Lung (tissue), 12 donors: ENCODE results near the gene GSG1L2. TPM values are rescaled to one million over a fixed set of nuclear protein-coding genes. Genes with fewer than 3 reads are reported as not detected.

Experiments
- ATAC-seq: fragments of 200-7000 bp; cut with Tn5 transposase; one replicate; pipeline ENCODE4 v1.9.1; 2020; ENCODE audit warnings: moderate number of reproducible peaks; ENCODE audit not compliant: insufficient read depth, low FRiP score
- DNase-seq, 3 donors: peaks; one replicate each; pipeline ENCODE4 v3.0.0-alpha.2; 2013 to 2017
- H3K27ac ChIP-seq, 2 donors: one replicate each; pipeline ENCODE4 v1.5.1; 2013; ENCODE audit warnings: mild to moderate bottlenecking in 2 of 2, moderate library complexity in 2 of 2, control low read depth in 1 of 2, inconsistent platforms in 1 of 2, low read depth in 1 of 2, low read length in 1 of 2
- H3K27me3 ChIP-seq, 3 donors: one replicate each; pipeline ENCODE4 v1.5.1; 2013; ENCODE audit warnings: low read length in 2 of 3; ENCODE audit not compliant: control insufficient read depth in 3 of 3, insufficient read depth in 3 of 3
- H3K36me3 ChIP-seq, 4 donors: one replicate each; pipeline ENCODE4 v1.5.1; 2013; ENCODE audit warnings: low read length in 4 of 4, mild to moderate bottlenecking in 1 of 4, moderate library complexity in 1 of 4; ENCODE audit not compliant: control insufficient read depth in 4 of 4, insufficient read depth in 4 of 4
- H3K4me1 ChIP-seq, 5 donors: one replicate each; pipeline ENCODE4 v1.5.1; 2013; ENCODE audit warnings: low read length in 5 of 5, mild to moderate bottlenecking in 2 of 5, moderate library complexity in 1 of 5; ENCODE audit not compliant: control insufficient read depth in 5 of 5, insufficient read depth in 5 of 5
- H3K4me3 ChIP-seq: one replicate; pipeline ENCODE4 v1.5.1; 2013; ENCODE audit warnings: mild to moderate bottlenecking, control low read depth, moderate library complexity
- H3K9ac ChIP-seq, 2 donors: one replicate each; pipeline ENCODE4 v1.5.1; 2013; ENCODE audit warnings: low read length in 2 of 2, control low read depth in 1 of 2; ENCODE audit not compliant: insufficient read depth in 1 of 2
- H3K9me3 ChIP-seq, 4 donors: one replicate each; pipeline ENCODE4 v1.5.1; 2013; ENCODE audit warnings: low read length in 3 of 4, mild to moderate bottlenecking in 1 of 4, moderate library complexity in 1 of 4; ENCODE audit not compliant: control insufficient read depth in 4 of 4, insufficient read depth in 3 of 4
- CTCF ChIP-seq: IDR thresholded peaks from 2 replicates; pipeline ENCODE4 v1.5.1; 2012; ENCODE audit warnings: mild to moderate bottlenecking; ENCODE audit errors: control extremely low read depth, extremely low read depth
- WGBS, 2 donors: extraction: QIAGEN DNeasy Blood & Tissue Kit; methylation state at CpG; one replicate each; pipeline ENCODE4 v1.1.7; 2013; 5-methylcytosine and 5-hydroxymethylcytosine counted together
- polyA plus RNA-seq, 2 donors: library from polyadenylated mRNA; stranded (reverse); fragments of 200-250 nt; gene quantifications; one replicate each; pipeline ENCODE4 v1.2.1, GENCODE V29; 2013
- total RNA-seq, 2 donors: library from RNA; depleted of rRNA in 1 of 2; stranded (reverse); fragments of >200 nt in 1 of 2; gene quantifications; one replicate each; pipeline ENCODE4 v1.2.1, GENCODE V29; 2014 to 2021
- donor health status: control.
- donor health status: control.
- donor health status: Bipolar disorder and iron deficiency.
- donor health status: healthy.
- donor health status: DM: yes; HTN: yes; CAD: no.

Gene GSG1L2
- total and polyA plus RNA-seq, 4 donors, result not detected

- Histone ChIP-seq H3K36me3 (no peaks in the 10 kb centered on the region), H3K9me3 (peaks cover 0 to 4% (median 0%) of the 10 kb centered on the region in 4 donors), H3K27me3 (peaks cover 0 to 5% (median 0%) of the 10 kb centered on the region in 3 donors), H3K9ac (no peak overlapping the region), H3K4me1 (no peaks in the 10 kb centered on the region), H3K27ac (no peak overlapping the region), H3K4me3 (no peak overlapping the region)
- DNase-seq (peak; percentile 60 to 79 (median 63)), ATAC-seq (no peak)
- TF ChIP-seq CTCF, result no peak
- WGBS, 2 donors, result 50 to 63% methylated on average over 8 of the region's 8 CpGs
Observed at GRCh38 chr17:9817086-9817485, 4.8 kb downstream of the GSG1L2 start.

GRCh38 chr17:9816472-9816871 is 5.4 kb downstream of the GSG1L2 start:
- peaks cover 0 to 4% (median 0%) of the 10 kb centered on the region in 4 donors for H3K9me3 ChIP-seq
- no peak overlapping the region for H3K9ac ChIP-seq
- peaks cover 0 to 5% (median 0%) of the 10 kb centered on the region in 3 donors for H3K27me3 ChIP-seq
- H3K4me3 ChIP-seq, result no peak overlapping the region
- H3K36me3 ChIP-seq, result no peaks in the 10 kb centered on the region
- H3K4me1 ChIP-seq, result no peaks in the 10 kb centered on the region
- DNase-seq (no peak), ATAC-seq (no peak)
- no peak for TF ChIP-seq CTCF
- H3K27ac ChIP-seq, result no peak overlapping the region
- 82 to 90% methylated on average over 10 of the region's 10 CpGs for WGBS, 2 donors

DNA sequence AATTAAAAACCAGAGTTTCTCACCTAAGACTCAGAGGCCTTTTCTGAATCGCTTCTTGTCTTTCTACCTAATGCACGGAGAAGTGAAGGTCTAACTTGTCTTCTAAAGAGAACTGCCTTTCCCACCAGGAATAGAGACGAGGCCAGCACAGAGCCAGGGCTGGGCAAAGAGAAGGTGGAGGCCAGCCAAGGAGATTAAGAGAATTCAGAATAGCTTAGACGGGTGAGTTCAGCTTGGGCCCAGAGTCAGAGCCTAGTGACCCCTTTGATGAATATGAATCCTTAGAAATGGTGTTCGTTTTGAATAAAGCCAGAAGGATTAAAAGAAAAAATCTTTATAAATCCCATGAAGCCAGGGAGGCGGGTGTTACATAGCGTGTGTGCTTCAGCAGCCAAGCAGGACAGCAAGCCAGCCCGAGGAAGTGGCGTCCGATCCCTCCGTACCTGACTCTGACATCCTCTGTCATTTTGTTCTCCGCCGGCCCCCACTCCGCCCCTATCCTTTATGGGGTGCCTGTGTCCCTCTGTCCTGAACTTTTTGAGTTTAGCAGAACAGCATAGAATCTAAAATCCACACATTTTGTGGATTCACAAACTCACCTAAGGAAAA is 7.4 kb downstream of the GSG1L2 start:
- Histone ChIP-seq H3K4me3 (no peak overlapping the region), H3K27ac (no peak overlapping the region), H3K4me1 (peaks cover 0 to 6% (median 0%) of the 10 kb centered on the region in 5 donors), H3K9ac (no peak overlapping the region), H3K36me3 (no peaks in the 10 kb centered on the region), H3K9me3 (peaks cover 0 to 5% (median 0%) of the 10 kb centered on the region in 4 donors), H3K27me3 (peaks cover 0 to 5% (median 0%) of the 10 kb centered on the region in 3 donors)
- WGBS, 2 donors, result 87 to 92% methylated on average over 14 of the region's 14 CpGs
- DNase-seq (no peak), ATAC-seq (no peak)
- no peak for TF ChIP-seq CTCF

DNA sequence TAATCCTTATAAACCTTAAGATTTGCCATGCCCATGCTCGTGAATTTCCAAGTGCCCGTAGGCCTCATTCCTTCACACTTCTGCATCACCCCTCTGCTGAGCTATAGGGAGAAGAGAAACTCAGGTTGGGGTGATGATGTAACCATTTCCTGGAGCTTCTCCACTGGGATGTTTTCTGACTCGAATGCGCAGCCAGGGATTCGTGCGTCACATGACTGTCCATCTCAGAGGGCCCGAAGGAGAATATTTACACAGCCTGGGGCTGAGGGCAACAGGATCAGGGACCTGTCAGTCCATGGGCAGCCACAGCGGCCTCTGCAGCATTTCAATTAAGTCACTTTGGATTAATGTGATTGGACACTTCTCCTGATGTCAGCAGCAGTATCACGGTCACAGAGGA is 8.7 kb downstream of the GSG1L2 start:
- H3K4me1 ChIP-seq, result peaks cover 0 to 6% (median 0%) of the 10 kb centered on the region in 5 donors
- no peak for TF ChIP-seq CTCF
- 76 to 87% methylated on average over 9 of the region's 9 CpGs for WGBS, 2 donors
- peaks cover 0 to 7% (median 0%) of the 10 kb centered on the region in 4 donors for H3K9me3 ChIP-seq
- DNase-seq (no peak), ATAC-seq (no peak)
- H3K36me3 ChIP-seq, result no peaks in the 10 kb centered on the region
- no peak overlapping the region for H3K27ac ChIP-seq
- H3K9ac ChIP-seq, result no peak overlapping the region
- peaks cover 0 to 5% (median 0%) of the 10 kb centered on the region in 3 donors for H3K27me3 ChIP-seq
- H3K4me3 ChIP-seq, result no peak overlapping the region
